Skin of body (tissue), 2 donors: ENCODE data around the gene LSM5. TPM values are rescaled to one million over a fixed set of nuclear protein-coding genes. Genes with fewer than 3 reads are reported as not detected.

Experiments
- DNase-seq: peaks from one replicate; lab custom pipeline; 2025; lab: John Stamatoyannopoulos, UW
- total RNA-seq: library from RNA; depleted of rRNA; stranded (reverse); fragments of >200 nt; gene quantifications from one replicate; pipeline ENCODE4 v1.2.3, GENCODE V29; 2014

The LSM5 gene
- total RNA-seq, 1 donor from 2014 or later: 22.3 TPM

DNA sequence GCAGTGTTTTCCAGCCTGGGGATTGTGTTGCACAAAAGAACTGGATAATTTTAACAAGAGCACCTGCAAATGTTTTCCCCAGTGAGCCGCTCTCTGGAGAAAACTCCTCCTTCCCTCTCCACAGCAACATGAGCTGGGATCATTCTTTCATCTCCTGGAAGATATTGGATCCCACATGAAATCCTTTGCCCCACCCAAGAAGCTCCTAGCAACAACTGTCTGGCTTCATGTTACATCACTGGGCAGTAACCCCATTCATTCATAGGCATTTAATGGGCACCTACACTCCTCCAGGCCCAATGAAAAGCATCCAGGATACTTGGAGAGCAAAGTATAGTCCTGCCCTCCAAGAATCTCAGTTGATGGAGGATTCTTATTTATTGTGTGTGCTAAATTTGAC is 27.2 kb downstream of the LSM5 start:
- no peak for DNase-seq

DNA sequence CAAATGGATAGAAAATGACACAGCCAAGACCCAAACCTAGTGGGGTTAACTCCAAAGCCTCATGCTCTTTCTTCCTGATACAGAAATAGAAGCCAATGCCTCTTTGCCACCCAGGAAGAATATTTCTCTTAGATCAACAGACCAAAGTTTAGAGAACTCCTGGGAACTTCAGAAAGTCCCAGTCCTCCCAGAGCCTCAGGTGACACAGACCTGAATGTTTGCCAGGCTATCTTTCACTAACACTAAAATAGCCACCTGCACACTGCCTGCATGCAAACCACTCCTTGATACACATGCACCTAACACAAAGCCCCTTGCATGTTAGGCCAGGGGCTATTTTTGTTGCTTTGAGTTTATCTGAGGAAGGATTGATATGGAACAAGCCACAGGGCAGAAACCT is 27.7 kb downstream of the LSM5 start:
- DNase-seq: no peak

DNA sequence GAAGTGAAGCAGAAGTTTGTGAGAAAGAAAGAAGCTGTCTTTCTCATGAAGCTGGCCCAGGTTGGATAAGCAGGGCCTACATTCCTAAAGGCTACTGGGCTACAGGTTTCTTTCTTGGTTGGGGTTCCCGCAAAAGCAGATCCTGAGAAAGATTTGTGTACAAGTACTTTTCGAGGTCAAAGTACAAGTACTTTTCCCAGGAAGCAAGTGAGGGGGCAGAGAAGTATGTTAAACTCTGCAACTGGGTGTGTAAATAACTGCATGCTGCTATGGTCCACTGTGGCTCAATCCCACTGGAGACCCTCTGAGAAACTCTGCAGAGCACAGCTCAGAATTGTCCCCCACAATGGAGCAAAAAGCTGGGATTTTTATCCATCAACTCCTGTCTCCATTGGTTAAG is 28.7 kb downstream of the LSM5 start:
- no peak for DNase-seq

DNA sequence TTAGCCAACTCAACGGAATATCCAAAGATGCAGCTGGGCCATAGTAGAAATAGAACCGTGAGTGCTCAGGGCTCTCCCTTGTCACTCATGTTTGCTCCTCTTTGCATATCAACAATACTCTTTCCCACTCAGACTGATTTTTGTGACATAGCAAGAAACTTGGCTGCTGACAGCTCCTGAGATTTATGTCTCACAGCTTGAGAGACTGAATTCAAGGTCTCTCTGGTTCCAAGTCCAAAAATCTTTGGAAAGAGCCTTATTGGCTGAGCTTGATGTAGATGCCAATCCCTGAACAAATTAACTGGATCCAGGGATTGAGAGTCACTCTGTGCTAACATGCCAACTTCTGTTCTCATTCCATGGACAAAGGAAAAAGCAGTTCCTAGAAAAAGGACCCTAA is 30.4 kb downstream of the LSM5 start:
- no peak for DNase-seq

DNA sequence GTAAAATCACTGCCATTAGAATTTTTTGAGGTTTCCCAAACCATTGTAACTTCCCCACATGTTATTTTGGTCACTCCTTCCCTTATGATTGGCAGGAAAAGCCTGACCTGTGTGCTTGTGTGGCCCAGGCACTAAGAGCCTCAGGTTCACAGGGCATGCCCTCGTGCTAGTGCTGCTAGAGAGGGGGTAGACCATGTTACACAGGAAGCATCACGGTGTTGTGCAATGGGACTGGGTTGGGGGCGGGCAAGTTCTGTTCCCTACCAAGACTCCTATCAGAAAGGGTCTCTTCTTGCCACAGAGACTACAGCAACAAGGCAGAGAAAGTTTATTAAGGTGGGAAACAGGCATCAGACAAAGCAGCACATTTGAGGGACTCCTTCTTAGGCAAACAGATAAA is 32.2 kb downstream of the LSM5 start:
- DNase-seq: no peak

DNA sequence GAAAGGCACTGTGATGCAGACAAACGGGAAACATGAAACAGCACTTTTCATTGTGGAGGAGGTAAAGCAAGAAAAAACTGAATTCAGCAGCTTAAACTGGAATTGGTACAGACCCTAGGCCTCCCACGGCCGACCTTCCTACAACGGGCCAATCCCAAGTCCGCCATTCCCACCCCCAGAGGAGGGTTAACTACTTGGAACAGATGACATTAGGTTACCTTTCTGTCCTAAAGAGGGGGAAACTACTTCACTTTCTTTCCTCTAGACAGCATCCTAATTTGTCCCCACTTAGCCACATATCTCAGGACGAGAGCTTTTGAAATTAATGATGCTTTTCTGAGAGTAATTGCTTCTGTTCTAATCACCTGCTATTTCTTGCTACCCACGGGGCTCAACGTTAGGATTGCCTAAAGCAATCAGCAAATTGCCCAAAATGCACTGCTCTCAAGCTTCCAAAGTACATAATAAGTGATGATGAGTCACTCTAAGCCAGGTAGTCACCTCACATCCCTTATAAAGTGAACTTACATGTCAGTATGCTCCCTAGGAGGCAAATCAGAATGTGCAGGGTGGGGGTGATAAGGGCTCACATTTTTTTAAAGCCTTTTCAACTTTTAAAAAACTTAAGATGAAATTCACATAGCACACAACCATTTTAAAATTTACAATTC is 36.7 kb downstream of the LSM5 start:
- DNase-seq: no peak

DNA sequence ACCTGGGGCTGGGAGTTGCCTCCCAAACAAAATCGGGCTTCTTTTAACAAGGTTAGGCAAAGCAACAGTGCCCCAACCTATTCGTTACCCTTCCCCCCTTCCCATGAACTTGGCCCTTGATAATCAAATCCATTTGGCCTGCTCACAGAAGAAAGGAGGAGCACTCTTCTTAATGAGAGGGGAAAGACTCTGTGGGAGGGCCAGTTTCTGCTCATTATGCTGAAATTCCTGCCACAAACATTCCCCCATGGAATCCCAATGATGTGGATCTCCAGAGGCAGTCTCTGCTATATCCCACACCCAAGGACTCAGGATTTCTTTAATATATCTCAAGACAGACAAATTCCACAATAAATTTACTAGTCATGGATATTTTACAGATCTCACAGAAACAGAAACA is 43.0 kb downstream of the LSM5 start:
- no peak for DNase-seq

DNA sequence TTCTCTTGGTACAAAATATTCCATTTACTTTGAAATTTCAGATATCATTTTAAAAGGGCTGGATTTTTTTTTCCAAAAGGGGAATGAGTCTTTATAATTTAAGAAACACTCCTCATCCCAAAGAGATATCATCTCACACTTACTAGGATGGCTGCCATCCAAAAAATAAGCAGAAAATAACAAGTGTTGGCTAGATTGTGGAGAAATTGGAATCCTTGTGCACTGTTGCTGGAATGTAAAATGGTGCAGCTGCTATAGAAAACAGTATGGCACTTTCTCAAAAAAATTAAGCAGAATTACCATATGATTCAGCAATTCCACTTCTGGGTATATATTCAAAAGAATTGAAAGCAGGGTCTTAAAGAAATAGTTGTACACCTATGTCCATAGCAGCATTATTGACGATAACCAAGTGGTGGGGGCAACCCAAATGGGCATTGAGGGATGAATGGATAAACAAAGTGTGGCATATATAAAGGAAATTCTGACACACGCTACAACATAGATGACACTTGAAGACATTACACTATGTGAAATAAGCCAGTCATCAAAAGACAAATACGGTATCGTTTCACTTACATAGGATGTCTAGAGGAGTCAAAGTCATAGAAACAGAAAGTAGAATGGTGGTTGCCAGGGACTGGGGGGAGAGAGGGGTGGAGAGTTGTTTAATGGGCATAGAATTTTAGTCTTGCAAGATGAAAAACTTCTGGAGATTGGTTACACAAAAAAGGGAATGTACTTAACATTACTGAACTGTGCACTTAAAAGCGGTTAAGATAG is 53.8 kb downstream of the LSM5 start:
- no peak for DNase-seq

Other genes starting within 250 kb of the LSM5 start
- 21.7 TPM for gene AVL9, start 5.1 kb upstream of the LSM5 start, total RNA-seq